GM12878 (cell line): Measurements from ENCODE around the gene CAVIN1. TPM values are rescaled to one million over a fixed set of nuclear protein-coding genes. Genes with fewer than 3 reads are reported as not detected.

Source experiments
- ASH2L ChIP-seq: fragments of 300-600, 200-600 bp; sonication (generic); IDR thresholded peaks from 2 replicates; pipeline ENCODE4 v1.6.1; 2017; ENCODE audit warnings: low read depth, mild to moderate bottlenecking, borderline replicate concordance
- ATF2 ChIP-seq: IDR thresholded peaks from 2 replicates; pipeline ENCODE4 v1.6.1; 2012; ENCODE audit warnings: low read length, inconsistent platforms
- CHD4 ChIP-seq: fragments of 200-600 bp; sonication (generic); IDR thresholded peaks from 2 replicates; pipeline ENCODE4 v1.6.1; 2016; ENCODE audit warnings: mild to moderate bottlenecking
- EGR1 ChIP-seq, 2 experiments: IDR thresholded peaks; 1 replicate in 1 of 2; 2 replicates in 1 of 2; pipeline ENCODE4 v1.6.1; 2011 to 2012; ENCODE audit warnings: low read depth in 2 of 2, low read length in 2 of 2, borderline replicate concordance in 1 of 2, mild to moderate bottlenecking in 1 of 2, moderate library complexity in 1 of 2
- ELK1 ChIP-seq: IDR thresholded peaks from 2 replicates; pipeline ENCODE4 v1.6.1; 2012; ENCODE audit warnings: low read depth, low read length, improper control_type of control experiment
- ESRRA ChIP-seq: IDR thresholded peaks from 2 replicates; pipeline ENCODE4 v1.6.1; 2012; ENCODE audit warnings: mild to moderate bottlenecking, low read length, improper control_type of control experiment
- EZH2 ChIP-seq: IDR thresholded peaks from 2 replicates; pipeline ENCODE4 v1.6.1; 2012; ENCODE audit warnings: low read depth, mild to moderate bottlenecking, control low read depth, inconsistent platforms, low read length, borderline replicate concordance; ENCODE audit not compliant: control insufficient read depth
- HDAC6 ChIP-seq: fragments of 200-600 bp; sonication (generic); IDR thresholded peaks from one replicate; pipeline ENCODE4 v1.8.0; 2017; ENCODE audit warnings: antibody characterized with exemption; ENCODE audit not compliant: unreplicated experiment
- KDM1A ChIP-seq: fragments of 200-600 bp; sonication (generic); IDR thresholded peaks from 2 replicates; pipeline ENCODE4 v1.6.1; 2016; ENCODE audit warnings: borderline replicate concordance
- NKRF ChIP-seq: fragments of 450-650 bp; conservative IDR thresholded peaks from 2 replicates; pipeline ENCODE4 v1.6.1; 2017; ENCODE audit warnings: mild to moderate bottlenecking, moderate library complexity
- POLR2A ChIP-seq: IDR thresholded peaks from 2 replicates; pipeline ENCODE4 v1.6.1; 2011; ENCODE audit warnings: low read depth, mild to moderate bottlenecking, low read length
- PRDM15 ChIP-seq: fragments of 450-650 bp; formaldehyde crosslinking; IDR thresholded peaks from 2 replicates; pipeline ENCODE4 v1.4.0; 2020; ENCODE audit warnings: mild to moderate bottlenecking, moderate library complexity
- RAD21 ChIP-seq: IDR thresholded peaks from 2 replicates; pipeline ENCODE4 v1.6.1; 2011; ENCODE audit warnings: mild to moderate bottlenecking, low read depth, low read length, moderate library complexity; ENCODE audit not compliant: insufficient read depth
- RUNX3 ChIP-seq: IDR thresholded peaks from 2 replicates; pipeline ENCODE4 v1.6.1; 2012; ENCODE audit warnings: low read length, inconsistent platforms
- SIX5 ChIP-seq: IDR thresholded peaks from 2 replicates; pipeline ENCODE4 v1.6.1; 2011; ENCODE audit warnings: mild to moderate bottlenecking, low read depth, low read length, moderate library complexity; ENCODE audit not compliant: severe bottlenecking
- SMAD5 ChIP-seq: IDR thresholded peaks from 2 replicates; pipeline ENCODE4 v1.6.1; 2016; ENCODE audit warnings: antibody characterized with exemption, low read depth
- SREBF1 ChIP-seq: IDR thresholded peaks from 2 replicates; pipeline ENCODE4 v1.6.1; 2012; ENCODE audit warnings: mild to moderate bottlenecking, low read length
- TCF3 ChIP-seq: IDR thresholded peaks from 2 replicates; pipeline ENCODE4 v1.6.1; 2012; ENCODE audit warnings: low read depth, mild to moderate bottlenecking, low read length, borderline replicate concordance; ENCODE audit not compliant: insufficient read depth
- ZBTB4 ChIP-seq: fragments of 450-650 bp; formaldehyde crosslinking; IDR thresholded peaks from 2 replicates; pipeline ENCODE4 v1.4.0; 2022; ENCODE audit warnings: mild to moderate bottlenecking, moderate library complexity
- polyA plus RNA-seq, 11 experiments: library from polyadenylated mRNA; depleted of rRNA in 4 of 11; unstranded in 6 of 11; stranded (reverse) in 5 of 11; fragments of >200 nt; fragmentation: Nextera tagmentation in 4 of 11; fragmentation: Illumina TruSeq in 1 of 11; extraction: Ambion mirVana in 4 of 11; extraction: Trizol in 1 of 11; gene quantifications; 1 replicate in 1 of 11; 2 replicates in 10 of 11; pipeline versions ENCODE4 v1.2.1 to v1.2.3, GENCODE V29; 2011 to 2016; ENCODE audit warnings: inconsistent platforms in 2 of 11, missing spikeins in 2 of 11, low read depth in 1 of 11
- total RNA-seq, 4 experiments: library from RNA; depleted of rRNA in 3 of 4; stranded (reverse); fragments of >200 nt in 3 of 4; fragmentation: Illumina TruSeq in 1 of 4; extraction: Trizol in 1 of 4; gene quantifications; 2 replicates each; pipeline versions ENCODE4 v1.2.1 to v1.2.3, GENCODE V29; 2013 to 2021

The CAVIN1 gene
- total and polyA plus RNA-seq, 10 of the 15 experiments (the other 5 are each of a cell fraction or from before 2014, with no cell fraction given), result 0.03 to 1.1 (median 0.37) TPM

GRCh38 chr17:42457107-42457792 lies 34.2 kb upstream of the CAVIN1 start (continued):
- TF ChIP-seq KDM1A, result no peak
- peak; percentile 97 for TF ChIP-seq RUNX3
- no peak for TF ChIP-seq ZBTB4 (CRISPR knock-in tag)
- no peak for TF ChIP-seq POLR2A
- no peak for TF ChIP-seq HDAC6
- no peak for TF ChIP-seq SIX5
- TF ChIP-seq CHD4, result no peak
- TF ChIP-seq PRDM15 (CRISPR knock-in tag), result no peak
- TF ChIP-seq SMAD5, result no peak
- TF ChIP-seq TCF3, result no peak
- TF ChIP-seq ELK1, result no peak
- TF ChIP-seq NKRF, result peak; percentile 36; the same call in 1 of the 2 replicates
- no peak for TF ChIP-seq SREBF1
- TF ChIP-seq ESRRA, result no peak
- no peak for TF ChIP-seq EGR1 (IDR thresholded peaks at IDR 0.05; ENCODE audit: borderline replicate concordance in 1 of 2, low read depth in 2 of 2, low read length in 2 of 2)
- no peak for TF ChIP-seq ASH2L
- TF ChIP-seq RAD21, result no peak
- no peak for TF ChIP-seq EZH2
- TF ChIP-seq ATF2, result peak; percentile 75
